ENCODE measurements around the gene DNAJC5. TPM values are rescaled to one million over a fixed set of nuclear protein-coding genes. Genes with fewer than 3 reads are reported as not detected.
"Not testable (repeated sequence)": the region's sequence is repeated elsewhere in the genome, so short reads cannot be mapped to it uniquely, and the experiment has no call there.

Gene DNAJC5
- total and polyA plus RNA-seq, 4 donors: 25.1 to 64.5 (median 37.3) TPM

DNA sequence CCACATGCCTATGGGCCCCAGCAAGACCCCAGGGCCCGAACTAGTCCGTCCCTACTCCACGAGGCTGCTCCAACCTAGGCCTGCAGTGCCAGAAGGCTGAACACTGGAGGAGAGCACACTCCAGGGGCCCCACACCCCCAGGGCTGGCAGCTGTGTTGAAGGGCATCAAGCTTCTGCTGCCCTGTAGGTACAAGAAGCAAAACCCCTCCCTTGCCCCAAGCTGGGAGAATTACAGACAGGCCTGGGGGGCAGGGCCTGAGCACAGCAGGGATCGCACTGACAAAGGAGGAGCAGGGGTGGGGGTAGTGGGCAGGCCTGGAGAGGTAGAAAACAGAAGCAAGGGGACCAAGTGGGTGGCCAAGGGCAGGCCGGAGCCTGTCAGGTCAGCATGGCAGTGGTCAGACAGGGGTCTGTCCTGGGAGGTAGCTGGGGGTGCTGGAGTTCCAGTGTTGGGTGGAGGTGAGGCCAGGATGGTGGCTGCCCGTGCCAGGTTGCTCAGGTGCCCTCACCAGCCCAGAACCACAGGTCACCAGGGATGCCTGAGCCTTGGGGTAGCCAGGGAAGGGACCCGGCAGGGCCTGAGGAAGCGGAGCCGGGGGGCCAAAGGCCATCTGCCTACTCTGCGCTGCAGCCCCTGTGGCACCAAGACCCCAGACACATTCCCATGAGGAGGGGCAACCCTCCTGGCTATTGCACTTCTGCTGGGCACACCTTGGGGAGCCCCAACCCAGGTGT, 64.2 kb downstream of the DNAJC5 start:
- TF ChIP-seq, protein P1, sequence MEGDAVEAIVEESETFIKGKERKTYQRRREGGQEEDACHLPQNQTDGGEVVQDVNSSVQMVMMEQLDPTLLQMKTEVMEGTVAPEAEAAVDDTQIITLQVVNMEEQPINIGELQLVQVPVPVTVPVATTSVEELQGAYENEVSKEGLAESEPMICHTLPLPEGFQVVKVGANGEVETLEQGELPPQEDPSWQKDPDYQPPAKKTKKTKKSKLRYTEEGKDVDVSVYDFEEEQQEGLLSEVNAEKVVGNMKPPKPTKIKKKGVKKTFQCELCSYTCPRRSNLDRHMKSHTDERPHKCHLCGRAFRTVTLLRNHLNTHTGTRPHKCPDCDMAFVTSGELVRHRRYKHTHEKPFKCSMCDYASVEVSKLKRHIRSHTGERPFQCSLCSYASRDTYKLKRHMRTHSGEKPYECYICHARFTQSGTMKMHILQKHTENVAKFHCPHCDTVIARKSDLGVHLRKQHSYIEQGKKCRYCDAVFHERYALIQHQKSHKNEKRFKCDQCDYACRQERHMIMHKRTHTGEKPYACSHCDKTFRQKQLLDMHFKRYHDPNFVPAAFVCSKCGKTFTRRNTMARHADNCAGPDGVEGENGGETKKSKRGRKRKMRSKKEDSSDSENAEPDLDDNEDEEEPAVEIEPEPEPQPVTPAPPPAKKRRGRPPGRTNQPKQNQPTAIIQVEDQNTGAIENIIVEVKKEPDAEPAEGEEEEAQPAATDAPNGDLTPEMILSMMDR (IDR thresholded peaks at IDR 0.05; ENCODE audit: control extremely low read depth, extremely low read depth): no peak
- no peaks in the 10 kb centered on the region for H3K27me3 ChIP-seq (ENCODE audit: control insufficient read depth in 3 of 3, insufficient read depth in 3 of 3, low read length in 2 of 3)
- H3K36me3 ChIP-seq (ENCODE audit: control insufficient read depth in 4 of 4, insufficient read depth in 4 of 4, low read length in 4 of 4): peaks cover 0 to 44% (median 22%) of the 10 kb centered on the region in 4 donors
- DNase-seq (no peak), ATAC-seq (ENCODE audit: insufficient read depth, low FRiP score) (no peak)
- no peak overlapping the region for H3K4me3 ChIP-seq
- no peak overlapping the region for H3K9ac ChIP-seq (ENCODE audit: insufficient read depth in 1 of 2, low read length in 2 of 2)
- H3K9me3 ChIP-seq (ENCODE audit: control insufficient read depth in 4 of 4, insufficient read depth in 3 of 4, low read length in 3 of 4): no peaks in the 10 kb centered on the region
- no peak overlapping the region for H3K27ac ChIP-seq (ENCODE audit: low read depth in 1 of 2, low read length in 1 of 2)
- 89 to 92% methylated on average over 10 of the region's 10 CpGs for WGBS, 2 donors
- peaks cover 0 to 23% (median 13%) of the 10 kb centered on the region in 5 donors for H3K4me1 ChIP-seq (ENCODE audit: control insufficient read depth in 5 of 5, insufficient read depth in 5 of 5, low read length in 5 of 5)

DNA sequence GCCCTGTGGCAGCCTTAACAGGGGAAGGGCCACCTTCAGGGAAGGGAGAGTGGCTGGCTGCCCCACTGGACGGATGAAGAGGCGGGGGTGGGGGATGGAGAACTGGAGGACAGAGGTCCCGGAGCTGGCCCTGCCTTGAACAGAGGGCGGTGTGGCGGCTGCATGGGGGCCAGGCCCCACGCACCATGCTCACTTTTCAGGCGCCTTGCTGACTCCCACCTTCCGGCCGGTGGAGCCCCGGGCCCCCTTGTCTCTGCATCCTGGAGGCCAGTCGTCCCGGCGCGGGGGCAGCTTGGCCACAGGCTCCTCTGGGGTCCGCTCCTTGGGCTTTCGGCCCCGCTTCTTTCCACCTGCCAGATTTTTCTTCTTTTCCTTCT, 64.8 kb downstream of the DNAJC5 start:
- ATAC-seq (ENCODE audit: insufficient read depth, low FRiP score): no peak
- Histone ChIP-seq H3K4me3 (no peak overlapping the region), H3K9ac (ENCODE audit: insufficient read depth in 1 of 2, low read length in 2 of 2) (no peak overlapping the region), H3K4me1 (ENCODE audit: control insufficient read depth in 5 of 5, insufficient read depth in 5 of 5, low read length in 5 of 5) (peaks cover 0 to 17% (median 7%) of the 10 kb centered on the region in 5 donors), H3K36me3 (ENCODE audit: control insufficient read depth in 4 of 4, insufficient read depth in 4 of 4, low read length in 4 of 4) (peaks cover 0 to 50% (median 25%) of the 10 kb centered on the region in 4 donors), H3K9me3 (ENCODE audit: control insufficient read depth in 4 of 4, insufficient read depth in 3 of 4, low read length in 3 of 4) (no peaks in the 10 kb centered on the region), H3K27ac (ENCODE audit: low read depth in 1 of 2, low read length in 1 of 2) (no peak overlapping the region), H3K27me3 (ENCODE audit: control insufficient read depth in 3 of 3, insufficient read depth in 3 of 3, low read length in 2 of 3) (no peaks in the 10 kb centered on the region)
- no peak for DNase-seq
- 91 to 95% methylated on average over 17 of the region's 17 CpGs for WGBS, 2 donors
- TF ChIP-seq, protein P1 (IDR thresholded peaks at IDR 0.05; ENCODE audit: control extremely low read depth, extremely low read depth): no peak

DNA sequence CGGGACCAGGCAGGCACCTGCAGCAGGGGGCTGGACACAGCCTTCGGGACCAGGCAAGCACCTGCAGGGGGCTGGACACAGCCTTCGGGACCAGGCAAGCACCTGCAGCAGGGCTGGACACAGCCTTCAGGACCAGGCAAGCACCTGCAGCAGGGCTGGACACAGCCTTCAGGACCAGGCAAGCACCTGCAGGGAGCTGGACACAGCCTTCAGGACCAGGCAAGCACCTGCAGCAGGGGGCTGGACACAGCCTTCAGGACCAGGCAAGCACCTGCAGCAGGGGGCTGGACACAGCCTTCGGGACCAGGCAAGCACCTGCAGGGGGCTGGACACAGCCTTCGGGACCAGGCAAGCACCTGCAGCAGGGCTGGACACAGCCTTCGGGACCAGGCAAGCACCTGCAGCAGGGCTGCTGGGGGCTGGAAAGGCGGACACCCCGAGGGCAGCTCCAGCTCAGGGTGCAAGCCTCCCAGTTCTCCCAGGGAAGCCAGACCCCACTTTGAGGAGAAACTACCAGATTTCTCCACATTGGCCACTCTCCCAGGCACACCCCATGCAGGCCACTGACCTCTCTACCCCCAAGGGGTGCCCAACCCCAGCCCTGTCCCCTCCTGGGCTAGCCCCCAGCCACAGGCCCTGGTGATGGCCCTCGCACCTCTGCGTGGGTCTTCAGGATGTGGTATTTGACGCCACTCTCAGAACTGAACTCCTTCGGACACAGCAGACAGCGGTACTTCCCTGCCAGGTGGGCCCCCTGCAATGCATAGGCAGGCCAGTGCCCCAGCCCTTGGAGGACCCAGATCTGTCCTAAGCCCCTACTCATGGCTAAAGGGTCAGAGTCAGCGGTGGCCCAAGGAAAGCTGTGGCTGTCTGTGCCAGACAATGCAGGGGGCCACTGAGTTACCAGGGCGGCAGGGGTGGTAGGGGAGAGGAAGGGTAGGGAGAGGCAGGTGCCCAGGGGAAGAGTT, 66.0 kb downstream of the DNAJC5 start:
- H3K27ac ChIP-seq (ENCODE audit: low read depth in 1 of 2, low read length in 1 of 2); H3K27me3 ChIP-seq (ENCODE audit: control insufficient read depth in 3 of 3, insufficient read depth in 3 of 3, low read length in 2 of 3); H3K9me3 ChIP-seq (ENCODE audit: control insufficient read depth in 4 of 4, insufficient read depth in 3 of 4, low read length in 3 of 4); ATAC-seq (ENCODE audit: insufficient read depth, low FRiP score); DNase-seq; H3K4me3 ChIP-seq; H3K9ac ChIP-seq (ENCODE audit: insufficient read depth in 1 of 2, low read length in 2 of 2): not testable (repeated sequence)
- 88 to 94% methylated on average over 14 to 15 of the region's 15 CpGs for WGBS, 2 donors
- H3K4me1 ChIP-seq (ENCODE audit: control insufficient read depth in 5 of 5, insufficient read depth in 5 of 5, low read length in 5 of 5): peaks cover 0 to 12% (median 6%) of the 10 kb centered on the region in 5 donors
- H3K36me3 ChIP-seq (ENCODE audit: control insufficient read depth in 4 of 4, insufficient read depth in 4 of 4, low read length in 4 of 4): peaks cover 0 to 48% (median 24%) of the 10 kb centered on the region in 4 donors
